GM21737 (cell line): ENCODE results near the gene RBM4B.

Experiments used
- ATAC-seq: cut with Tn5 transposase; IDR thresholded peaks from one replicate; pipeline ENCODE4 v1.9.1; 2021; ENCODE audit warnings: mild to moderate bottlenecking, moderate library complexity; ENCODE audit not compliant: unreplicated experiment

The RBM4B gene

DNA sequence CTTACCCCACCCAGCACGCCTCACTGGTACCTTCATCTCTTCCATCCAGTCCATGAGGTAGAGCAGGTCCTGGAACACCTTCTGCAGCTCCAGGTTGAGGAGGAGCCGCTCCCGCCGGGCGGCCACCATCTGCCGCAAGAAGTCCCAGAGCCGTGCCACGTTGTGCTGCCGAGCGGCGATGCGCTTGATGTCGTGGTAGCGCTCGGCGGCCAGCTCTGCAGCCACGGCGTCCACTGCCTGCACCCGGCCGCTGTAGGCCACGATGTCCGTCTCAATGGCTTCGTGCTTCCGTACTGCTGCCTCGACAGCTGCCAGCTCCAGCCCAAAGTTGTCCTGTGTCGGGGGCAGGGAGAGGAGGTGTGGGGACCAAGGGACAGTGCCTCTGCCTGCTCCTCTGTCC, 29.8 kb upstream of the RBM4B start:
- ATAC-seq = no peak

DNA sequence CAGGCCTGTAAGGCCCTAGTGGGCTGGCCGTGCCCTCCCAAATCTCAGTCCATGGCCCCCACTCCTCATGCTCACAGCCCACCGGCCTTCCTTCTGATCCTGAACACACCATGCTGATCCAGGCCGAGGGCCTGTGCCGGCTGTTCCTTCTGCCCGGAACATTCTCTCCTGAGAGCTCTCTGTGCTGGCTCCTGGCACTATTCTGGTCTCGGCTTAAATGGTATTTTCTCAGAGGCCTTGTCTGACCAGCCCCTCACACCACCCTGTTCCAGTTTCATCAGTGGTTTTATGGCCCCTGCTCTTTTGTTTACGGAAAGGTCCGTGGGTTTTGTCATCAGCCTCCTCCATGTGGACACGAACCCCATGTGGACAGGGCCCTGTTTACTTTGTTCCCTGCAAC, 29.3 kb upstream of the RBM4B start:
- no peak for ATAC-seq

DNA sequence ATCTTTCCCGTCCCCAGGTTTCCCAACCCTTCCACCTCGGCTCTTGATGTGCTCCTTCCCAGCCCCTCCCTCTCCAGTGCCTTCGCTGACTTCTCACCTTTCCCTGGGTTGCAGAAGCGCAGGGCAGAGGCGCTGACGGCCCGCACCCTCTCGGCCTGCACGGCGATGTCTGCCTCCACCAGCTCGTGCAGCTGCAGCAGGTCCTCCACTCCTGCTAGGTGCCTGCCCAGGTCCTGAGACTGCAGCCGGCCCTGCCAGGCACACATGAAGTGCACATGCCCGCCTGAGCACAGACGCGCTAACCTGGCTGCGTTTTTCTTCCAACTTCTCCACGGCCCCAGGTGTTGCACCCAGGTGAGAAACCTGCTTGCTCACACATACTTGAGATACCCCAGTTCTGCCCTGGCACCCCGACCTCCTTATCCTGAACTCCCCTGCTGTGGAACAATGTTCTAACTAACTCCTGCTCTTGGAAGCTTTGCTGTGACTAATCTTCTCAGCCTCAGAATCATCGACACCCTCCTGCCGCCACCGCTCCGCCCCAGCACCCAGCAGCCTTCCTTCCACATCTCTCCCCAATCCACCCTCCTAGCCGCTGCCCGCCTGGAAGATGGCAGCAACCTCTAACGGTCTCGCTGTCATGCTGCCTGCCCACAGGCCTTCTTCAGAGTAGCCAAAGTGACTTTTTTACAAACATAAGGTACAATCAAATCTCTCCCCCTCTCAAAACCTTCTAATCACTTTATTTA, 28.1 kb upstream of the RBM4B start:
- no peak for ATAC-seq

DNA sequence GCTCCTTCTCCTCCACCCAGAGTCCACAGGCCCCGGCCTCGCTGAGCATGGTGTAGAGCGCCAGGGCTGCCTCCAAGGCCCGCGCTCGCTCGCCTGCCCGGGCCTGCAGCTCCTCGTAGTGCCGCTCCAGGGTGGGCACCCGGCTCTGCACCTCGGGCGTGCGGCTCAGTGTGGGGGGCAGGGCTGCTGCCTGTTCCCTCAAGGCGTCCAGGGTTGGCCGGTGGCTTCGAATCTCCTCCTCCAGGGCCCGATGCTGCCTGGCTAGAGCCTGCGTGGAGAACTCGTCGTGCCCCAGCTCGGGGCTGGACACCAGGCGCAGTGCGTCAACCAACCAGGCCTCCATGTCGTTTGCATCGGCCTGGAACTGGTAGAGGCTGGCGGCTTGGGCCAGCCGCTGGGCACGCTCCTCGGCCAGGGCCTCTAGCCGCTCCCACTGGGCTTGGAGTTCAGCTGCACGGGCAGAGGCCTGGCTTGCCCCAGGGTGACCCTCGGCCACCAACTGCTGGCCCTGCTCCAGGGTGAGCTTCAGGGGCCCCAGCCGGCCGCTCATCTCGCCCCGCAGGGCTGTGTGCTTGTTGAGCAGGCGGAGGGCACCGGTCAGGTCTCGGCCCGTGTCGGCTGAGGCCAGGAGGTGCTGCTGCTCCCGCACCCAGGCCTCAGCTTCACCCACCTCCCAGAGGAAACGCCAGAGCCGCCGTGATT, 27.1 kb upstream of the RBM4B start:
- no peak for ATAC-seq

DNA sequence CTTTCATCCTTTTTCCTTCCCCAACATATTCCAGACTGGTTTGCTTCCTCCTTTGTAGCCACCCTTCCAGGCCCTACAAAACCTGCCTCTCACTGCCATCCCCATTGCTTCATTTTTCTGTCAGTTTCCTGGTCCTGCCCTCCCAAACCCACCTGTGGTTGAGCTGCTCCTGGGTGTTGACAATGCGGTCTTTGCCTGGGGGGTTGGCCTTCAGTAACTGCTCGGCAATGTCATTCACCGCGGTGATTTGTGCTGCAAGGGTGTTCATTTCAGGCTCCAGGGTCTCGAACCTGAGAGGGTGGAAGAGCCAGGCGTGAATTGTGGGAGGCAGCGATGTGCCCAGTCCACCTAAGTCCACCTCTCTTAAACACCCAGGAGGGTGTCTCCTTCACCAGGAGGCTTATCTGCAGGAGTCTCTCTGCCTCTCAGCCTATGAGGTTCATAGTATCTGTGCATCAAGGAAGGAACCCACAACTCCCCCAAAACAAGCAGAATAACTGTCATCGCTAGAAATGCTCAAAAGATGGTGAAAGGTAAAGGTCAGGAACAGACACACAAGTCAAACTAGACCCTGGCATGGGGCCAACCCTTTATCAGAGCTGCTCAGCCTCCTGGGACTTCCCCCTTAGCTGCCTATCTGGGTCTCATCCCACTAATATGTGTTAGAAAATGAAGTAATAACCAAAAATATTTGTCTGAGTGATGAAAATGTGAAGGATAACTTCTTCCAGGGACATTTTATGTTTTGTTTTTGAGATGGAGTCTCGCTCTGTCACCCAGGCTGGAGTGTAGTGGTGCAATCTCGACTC, 23.9 kb upstream of the RBM4B start:
- no peak for ATAC-seq

DNA sequence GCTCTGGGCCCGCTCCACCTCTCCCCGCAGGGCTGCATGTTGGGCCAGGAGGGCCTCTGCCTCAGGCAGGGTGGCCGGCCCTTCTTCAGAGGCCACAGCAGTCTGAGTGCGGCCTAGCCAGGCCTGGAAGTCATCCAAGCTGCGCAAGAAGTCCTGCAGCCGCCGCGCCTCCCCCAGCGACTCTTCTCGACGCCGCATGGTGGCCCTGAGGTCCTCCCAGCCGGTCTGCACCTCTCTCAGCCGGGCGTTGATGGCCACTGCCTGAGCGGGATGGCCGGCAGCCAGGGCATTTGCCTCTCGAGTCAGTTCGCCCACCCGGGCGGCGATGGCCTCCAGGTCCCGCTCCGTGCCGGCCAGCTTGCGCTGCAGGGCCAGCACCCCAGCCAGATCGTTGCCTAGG, 23.1 kb upstream of the RBM4B start:
- ATAC-seq = no peak

DNA sequence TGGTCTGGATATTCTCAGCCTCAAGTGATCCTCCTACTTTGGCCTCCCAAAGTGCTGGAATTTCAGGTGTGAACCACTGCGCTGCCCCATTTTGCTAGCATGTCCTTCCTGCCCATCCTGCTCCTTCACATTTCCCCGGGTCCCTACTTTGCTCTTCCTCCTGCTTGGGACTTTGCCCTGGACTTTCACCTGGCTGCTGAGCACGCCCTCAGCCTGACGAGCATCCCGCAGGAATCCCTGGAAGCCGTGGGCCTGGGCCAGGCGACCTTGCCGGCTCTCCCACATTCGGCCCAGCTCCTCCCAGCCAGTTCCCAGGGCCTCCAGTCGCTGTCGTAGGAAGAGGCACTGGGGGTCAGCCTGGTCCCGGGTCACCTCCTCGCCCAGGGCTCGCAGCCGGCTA, 22.6 kb upstream of the RBM4B start:
- ATAC-seq = no peak

DNA sequence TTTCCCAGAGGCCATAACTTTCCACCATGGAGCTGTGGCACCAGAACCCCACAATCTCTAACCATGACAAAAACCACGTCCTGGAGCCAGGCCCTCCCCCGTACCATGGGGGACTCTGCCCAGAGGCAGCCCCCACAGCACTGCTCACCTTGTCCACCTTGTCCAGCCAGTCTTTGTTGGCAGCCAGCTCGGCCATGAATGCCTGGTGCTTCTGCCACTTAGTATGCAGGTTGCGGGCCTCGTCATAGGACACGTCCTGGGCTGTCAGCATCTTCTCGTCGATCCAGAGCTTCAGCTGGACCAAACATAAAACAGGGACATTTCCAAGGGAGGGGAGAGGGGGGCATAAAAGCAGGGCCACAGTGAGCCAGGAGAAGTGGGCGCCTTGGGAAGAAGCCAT, 20.8 kb upstream of the RBM4B start:
- ATAC-seq = no peak

DNA sequence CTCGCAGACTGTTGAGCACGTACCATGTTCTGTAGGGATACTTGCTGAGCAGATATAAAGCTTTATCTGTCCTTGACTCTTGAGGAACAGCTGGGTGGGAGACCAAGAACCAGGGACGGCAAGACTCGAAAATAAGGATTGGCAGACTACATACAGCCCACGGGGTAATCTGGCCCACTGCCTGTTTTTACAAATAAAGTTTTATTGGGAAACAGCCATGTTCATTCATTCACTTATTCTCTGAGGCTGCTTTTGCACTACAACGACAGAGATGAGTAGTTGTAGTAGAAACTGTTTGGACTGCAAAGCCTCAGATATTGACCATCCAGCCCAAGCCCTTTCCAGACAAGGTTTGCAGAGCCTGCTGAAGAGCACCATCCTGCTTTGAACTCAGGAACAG, 20.3 kb upstream of the RBM4B start:
- ATAC-seq = no peak

DNA sequence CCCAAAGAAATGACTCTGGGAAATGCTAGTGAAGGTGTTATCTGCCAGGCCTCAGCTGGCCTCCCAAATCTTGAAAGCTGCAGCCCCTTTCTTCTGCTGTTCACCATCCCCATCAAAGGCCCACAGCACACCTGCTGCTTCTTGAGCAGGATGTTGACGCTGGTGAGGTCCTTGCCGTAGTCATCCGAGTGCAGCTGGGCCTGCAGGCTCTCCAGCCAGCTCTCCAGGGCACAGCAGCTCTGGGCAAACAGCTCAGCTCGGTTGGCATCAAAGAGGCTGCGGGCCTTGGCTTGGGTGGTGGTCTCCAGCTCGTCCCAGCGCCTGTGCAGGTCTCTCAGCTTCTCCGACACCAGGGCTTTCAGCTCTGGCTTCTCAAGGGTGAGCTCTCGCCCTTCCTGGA, 18.5 kb upstream of the RBM4B start:
- no peak for ATAC-seq

DNA sequence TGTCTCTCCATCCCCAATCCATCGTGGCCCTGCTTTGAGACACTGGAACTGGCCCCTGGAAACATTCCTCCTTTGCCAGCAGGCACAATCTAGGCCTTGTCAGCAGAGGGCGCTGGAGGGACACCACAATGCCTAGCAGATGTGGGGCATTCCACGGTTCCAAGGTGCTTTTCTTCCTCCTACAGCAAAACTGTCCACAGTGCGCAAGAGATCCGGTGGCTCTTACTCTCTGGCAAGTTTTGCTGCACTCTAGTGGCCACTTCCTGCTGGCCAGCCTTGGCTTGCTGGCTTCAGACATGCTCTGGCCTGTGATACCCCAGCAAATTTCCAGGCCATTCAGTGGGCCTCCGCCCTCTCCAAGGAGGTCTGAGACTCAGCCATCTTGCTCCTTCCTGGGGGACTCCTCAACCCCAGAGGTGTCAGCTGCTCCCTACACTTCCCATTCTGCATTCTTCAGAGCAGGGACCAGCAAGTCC, 17.1 kb upstream of the RBM4B start:
- no peak for ATAC-seq

DNA sequence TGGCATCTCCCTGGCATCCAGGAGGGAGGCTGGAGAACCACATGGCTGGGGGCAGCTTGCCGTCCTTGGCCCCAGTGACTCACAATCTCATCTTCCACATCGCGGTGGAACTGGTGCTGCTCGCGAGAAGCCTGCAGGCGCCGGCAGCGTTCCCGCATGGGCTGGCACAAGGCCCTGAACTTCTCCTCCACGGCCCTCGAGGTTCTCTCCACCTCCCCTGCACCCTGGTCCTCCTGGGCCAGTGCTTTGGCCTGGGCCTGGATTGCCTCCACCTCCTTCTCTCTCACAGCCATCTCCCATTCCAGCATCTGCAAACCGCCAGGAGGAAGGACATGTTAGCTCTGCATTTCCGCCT, 16.3 kb upstream of the RBM4B start:
- ATAC-seq = no peak

DNA sequence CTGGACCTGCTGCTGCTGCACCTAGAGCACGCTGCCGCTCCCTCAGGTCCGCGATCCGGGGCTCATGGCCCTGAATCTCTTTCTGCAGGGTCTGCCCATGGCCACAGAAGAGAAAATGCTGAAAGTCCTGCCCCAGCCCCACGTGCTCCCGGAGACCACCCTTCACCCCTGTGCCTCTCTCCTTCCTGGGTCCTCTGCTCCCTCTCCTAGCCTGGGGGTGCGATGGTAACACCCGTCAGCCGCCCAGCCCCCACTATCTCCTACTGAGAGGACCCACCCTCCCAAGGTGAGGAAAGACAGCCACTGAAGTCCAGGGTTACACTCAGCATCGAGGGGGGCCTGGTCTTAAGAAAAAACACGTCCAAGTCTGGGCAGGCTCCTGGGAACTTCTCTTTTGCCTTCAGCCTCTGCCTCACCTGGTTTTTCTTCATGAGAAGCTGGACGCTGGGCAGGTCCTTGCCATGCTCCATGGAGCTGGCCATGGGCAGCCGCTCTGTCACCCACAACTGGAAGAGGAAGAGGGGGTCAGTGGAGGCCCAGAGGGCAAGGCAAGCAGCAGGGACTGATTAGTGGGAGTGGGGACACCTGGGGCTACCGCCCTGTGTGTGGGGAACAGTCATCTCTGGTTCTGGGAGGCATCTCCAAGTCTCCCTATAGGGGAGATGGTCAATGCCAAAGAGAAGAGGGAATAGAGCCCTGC, 15.8 kb upstream of the RBM4B start:
- no peak for ATAC-seq

DNA sequence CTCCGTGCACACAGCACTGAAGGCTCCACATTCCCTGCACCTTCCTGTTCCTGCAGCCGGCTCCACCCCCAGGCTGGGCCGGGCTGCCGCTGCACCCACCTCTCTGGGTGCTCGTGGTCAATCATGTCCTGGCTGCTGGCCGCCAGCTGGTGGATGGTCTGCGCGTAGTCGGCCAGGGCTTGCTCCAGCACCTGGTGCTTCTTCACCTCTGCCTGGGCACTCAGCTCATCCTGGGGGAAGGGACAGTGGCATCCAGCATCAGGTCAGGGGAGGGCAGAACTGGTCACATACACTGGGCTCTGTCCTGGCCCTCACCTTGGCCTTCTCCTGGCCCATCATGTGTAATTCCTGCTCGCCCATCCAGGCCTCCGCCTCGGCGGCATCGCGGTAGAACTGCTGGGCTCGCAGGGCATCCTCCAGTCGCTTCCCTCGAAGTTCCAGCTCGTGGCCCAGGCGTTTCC, 15.2 kb upstream of the RBM4B start:
- ATAC-seq = no peak

DNA sequence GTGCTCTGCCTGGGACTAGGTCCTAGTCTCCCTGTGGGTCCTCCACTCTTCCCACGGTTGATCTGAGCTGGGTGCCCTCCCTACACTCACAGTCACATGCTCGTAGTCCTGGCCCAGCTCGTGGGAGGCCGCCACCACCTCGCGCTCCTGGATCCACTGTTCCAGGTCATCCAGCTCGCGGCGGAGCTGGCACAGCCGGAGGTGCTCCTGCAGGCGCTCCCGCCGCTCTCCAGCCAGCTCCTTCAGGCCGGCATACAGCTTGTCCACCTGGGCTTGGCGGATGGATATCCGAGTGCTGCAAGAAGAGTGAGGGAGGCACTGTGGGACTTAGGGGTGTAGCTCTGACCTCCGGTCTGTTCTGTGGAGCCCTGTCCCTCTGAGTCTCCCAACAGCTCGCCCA, 14.8 kb upstream of the RBM4B start:
- no peak for ATAC-seq

DNA sequence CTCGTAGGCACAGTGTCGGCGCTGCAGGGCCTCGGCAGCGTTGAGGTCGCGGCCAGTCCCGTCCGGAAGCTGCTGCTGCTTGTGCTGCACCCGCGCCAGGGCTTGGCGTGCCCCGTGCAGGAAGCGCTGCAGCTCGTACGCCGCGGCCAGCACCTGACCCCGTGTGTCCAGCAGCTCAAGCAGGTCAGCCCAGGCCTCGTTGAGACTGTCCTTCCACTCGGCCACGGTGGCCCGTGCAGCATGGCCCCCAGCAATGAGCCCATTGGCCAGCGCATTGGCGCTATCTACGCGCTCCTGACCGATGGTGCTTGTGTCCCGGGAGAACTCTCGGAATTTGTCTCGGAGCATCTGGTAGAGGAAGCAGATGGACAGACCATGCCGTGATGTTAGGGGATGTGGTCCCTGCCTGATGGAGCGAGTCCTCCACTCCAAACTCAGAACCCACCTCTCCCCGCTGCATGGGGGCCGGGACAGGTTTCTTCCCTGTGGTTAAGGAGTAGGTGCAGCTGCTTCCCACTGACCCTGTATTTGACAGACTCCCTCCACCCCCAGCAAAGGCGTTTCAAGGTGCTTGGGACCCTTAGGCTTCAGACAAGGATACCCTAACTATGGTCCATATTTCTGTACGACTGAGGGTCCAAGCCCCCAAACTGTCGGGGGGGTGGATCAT, 13.8 kb upstream of the RBM4B start:
- ATAC-seq = no peak

DNA sequence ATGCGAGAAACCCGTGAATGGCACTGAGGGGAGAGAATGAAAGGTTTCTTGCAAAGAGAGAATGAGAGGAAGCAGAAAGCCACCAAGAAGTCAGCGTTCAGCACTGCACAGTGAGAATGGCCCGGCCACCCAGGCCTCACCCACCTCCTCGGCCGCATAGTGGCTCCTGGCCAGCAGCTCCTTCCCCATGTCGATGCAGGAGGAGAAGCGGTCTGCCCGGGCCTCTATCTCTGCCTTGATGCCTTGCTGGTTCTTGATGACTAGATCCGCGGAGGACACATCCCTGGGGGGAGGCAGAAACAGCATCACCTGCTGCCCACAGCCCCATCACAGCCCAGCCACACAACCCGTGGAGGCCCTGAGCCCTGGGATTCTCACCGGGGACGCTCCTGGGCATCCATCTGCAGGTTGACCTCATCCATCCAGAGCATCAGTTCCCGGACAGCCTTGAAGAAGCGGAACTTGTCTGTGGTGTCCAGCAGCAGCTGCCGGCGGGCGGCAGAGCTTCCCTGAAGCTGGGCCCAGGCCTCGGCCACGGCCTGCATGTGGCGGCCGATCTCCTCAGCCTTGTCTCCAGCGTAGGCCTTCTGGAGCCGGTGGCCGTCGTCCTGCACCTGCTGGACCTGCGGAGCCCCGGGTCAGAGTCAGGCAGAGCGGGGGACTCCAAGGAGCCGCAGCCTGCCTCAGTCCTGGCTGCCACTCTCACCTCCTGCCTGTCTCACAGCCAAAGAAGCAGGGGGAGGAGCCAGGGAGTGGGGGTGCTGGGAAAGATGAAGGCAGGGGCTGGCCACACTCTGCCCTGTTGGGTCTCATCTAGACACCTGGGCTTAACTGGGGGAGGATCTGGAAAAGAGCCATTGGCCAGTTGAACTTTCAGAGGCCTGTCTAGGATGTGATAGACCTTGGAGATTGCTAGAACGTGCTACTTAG, 12.2 kb upstream of the RBM4B start:
- no peak for ATAC-seq

DNA sequence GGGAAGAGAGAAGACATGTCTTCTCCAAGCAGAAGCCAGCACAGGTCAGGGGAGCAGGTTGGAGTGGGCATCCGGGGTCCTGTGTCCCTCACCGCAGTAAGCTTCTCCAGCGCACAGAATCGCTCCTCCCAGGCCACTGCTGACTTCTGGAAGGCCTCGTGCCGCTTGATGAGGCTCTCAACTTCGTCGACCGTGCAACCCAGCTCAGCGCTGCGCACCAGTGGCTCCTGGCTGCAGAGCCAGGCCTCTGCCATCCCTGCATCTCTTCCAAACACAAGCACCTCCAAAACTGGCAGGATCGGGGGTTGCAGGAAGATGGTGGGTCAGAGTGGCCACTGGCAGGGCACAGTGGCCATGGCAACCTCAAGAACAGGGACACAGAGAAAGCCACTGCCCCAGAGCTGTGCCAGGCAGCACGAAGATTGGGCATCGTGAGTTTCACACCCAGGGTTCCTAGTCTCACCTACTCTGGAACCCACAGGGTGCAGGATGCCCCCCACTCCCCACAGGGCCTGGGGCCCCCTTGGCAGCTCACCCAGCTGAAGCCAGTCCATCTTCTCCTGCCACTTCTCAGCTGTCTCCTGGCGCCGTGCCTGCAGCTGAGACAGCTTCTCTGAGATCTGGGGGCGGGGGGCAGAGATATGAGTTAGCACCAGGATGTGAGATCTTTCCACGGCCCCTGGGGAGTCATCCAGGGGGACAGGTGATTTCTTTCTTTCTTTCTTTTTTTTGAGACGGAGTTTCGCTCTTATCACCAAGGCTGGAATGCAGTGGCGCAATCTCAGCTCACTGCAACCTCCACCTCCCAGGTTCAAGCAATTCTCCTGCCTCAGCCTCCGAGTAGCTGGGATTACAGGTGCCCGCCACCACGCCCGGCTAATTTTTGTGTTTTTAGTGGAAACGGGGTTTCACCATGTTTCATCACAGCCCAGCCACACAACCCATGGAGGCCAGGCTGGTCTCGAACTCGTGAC, 11.2 kb upstream of the RBM4B start:
- no peak for ATAC-seq
